Ascending aorta (tissue), 2 donors: Measurements from ENCODE around the gene BTD. TPM values are rescaled to one million over a fixed set of nuclear protein-coding genes. Genes with fewer than 3 reads are reported as not detected.

Experiments used
- DNase-seq, 2 donors: peaks; one replicate each; pipeline ENCODE4 v3.0.0-alpha.2; 2019; ENCODE audit warnings: low spot score in 2 of 2
- H3K27ac ChIP-seq, 2 donors: fragments of 200-600 bp; sonication (generic); one replicate each; pipeline ENCODE4 v1.5.1; 2016 to 2017; ENCODE audit warnings: mild to moderate bottlenecking in 1 of 2
- H3K27me3 ChIP-seq: fragments of 200-600 bp; sonication (generic); one replicate; pipeline ENCODE4 v1.5.1; 2017
- H3K36me3 ChIP-seq, 2 donors: fragments of 200-600 bp; sonication (generic); one replicate each; pipeline ENCODE4 v1.5.1; 2016
- H3K4me1 ChIP-seq, 2 donors: fragments of 200-600 bp; sonication (generic); one replicate each; pipeline ENCODE4 v1.5.1; 2016 to 2017; ENCODE audit warnings: mild to moderate bottlenecking in 1 of 2
- H3K4me3 ChIP-seq, 2 donors: fragments of 200-600 bp; sonication (generic); one replicate each; pipeline ENCODE4 v1.5.1; 2016 to 2017; ENCODE audit warnings: mild to moderate bottlenecking in 1 of 2
- H3K9me3 ChIP-seq, 2 donors: fragments of 200-600 bp; sonication (generic); one replicate each; pipeline ENCODE4 v1.5.1; 2016
- CTCF ChIP-seq, 3 experiments: fragments of 200-600 bp in 2 of 3; fragments of 450-650 bp in 1 of 3; sonication (generic) in 2 of 3; IDR thresholded peaks; one replicate each; pipeline ENCODE4 v1.5.1; 2016 to 2019; ENCODE audit warnings: antibody characterized with exemption in 3 of 3, mild to moderate bottlenecking in 1 of 3, moderate library complexity in 1 of 3
- intact Hi-C: fragments of 100-400 bp; cut with DNase I; formaldehyde crosslinking; loops from one replicate; pipeline ENCODE4 v1.15.1; 2023
- total RNA-seq: library from RNA; depleted of rRNA; stranded (reverse); fragments of >200 nt; gene quantifications from one replicate; pipeline ENCODE4 v1.1.0, GENCODE V29; 2016

BTD gene
- total RNA-seq, 1 donor from 2014 or later: 11.8 TPM

- Histone ChIP-seq H3K27ac (peak overlapping the region in 1 of 2 donors; percentile 10), H3K27me3 (no peaks in the 10 kb centered on the region), H3K36me3 (no peaks in the 10 kb centered on the region), H3K4me1 (peaks cover 14 to 25% of the 10 kb centered on the region in 2 donors), H3K4me3 (peak overlapping the region; percentile 47 to 59), H3K9me3 (no peaks in the 10 kb centered on the region)
- TF ChIP-seq CTCF (IDR thresholded peaks at IDR 0.05): no peak
- no peak for DNase-seq
- intact Hi-C loops: loop anchor here (2.0 to 5.0 kb wide), 2 partner anchors 182 to 617 kb away; no protein-coding TSS in a partner anchor
Observed at GRCh38 chr3:15630646-15631350, 29.3 kb downstream of the BTD start.

- no peak overlapping the region for H3K27ac ChIP-seq
- H3K36me3 ChIP-seq: no peaks in the 10 kb centered on the region
- DNase-seq: no peak
- H3K27me3 ChIP-seq: no peaks in the 10 kb centered on the region
- H3K9me3 ChIP-seq: no peaks in the 10 kb centered on the region
- H3K4me1 ChIP-seq: peaks cover 14 to 26% of the 10 kb centered on the region in 2 donors
- intact Hi-C loops: loop anchor here (2.0 to 5.0 kb wide), 2 partner anchors 181 to 616 kb away; no protein-coding TSS in a partner anchor
- no peak overlapping the region for H3K4me3 ChIP-seq
- no peak for TF ChIP-seq CTCF (IDR thresholded peaks at IDR 0.05)
Observed at GRCh38 chr3:15631426-15632211, 30.1 kb downstream of the BTD start.

- Histone ChIP-seq H3K9me3 (no peaks in the 10 kb centered on the region), H3K27me3 (no peaks in the 10 kb centered on the region), H3K36me3 (no peaks in the 10 kb centered on the region), H3K27ac (no peak overlapping the region), H3K4me1 (peaks cover 14 to 26% of the 10 kb centered on the region in 2 donors), H3K4me3 (no peak overlapping the region)
- intact Hi-C loops: loop anchor here (5.0 kb wide), 1 partner anchor 615 kb away; no protein-coding TSS in a partner anchor
- TF ChIP-seq CTCF (IDR thresholded peaks at IDR 0.05): no peak
- DNase-seq: no peak
Observed at GRCh38 chr3:15632212-15632580, 30.7 kb downstream of the BTD start.

GRCh38 chr3:15633159-15633558 lies 31.6 kb downstream of the BTD start:
- Histone ChIP-seq H3K36me3 (no peaks in the 10 kb centered on the region), H3K4me1 (peaks cover 14 to 26% of the 10 kb centered on the region in 2 donors), H3K27ac (no peak overlapping the region), H3K9me3 (no peaks in the 10 kb centered on the region), H3K27me3 (no peaks in the 10 kb centered on the region), H3K4me3 (no peak overlapping the region)
- intact Hi-C loops: loop anchor here (5.0 kb wide), 1 partner anchor 614 kb away; no protein-coding TSS in a partner anchor
- TF ChIP-seq CTCF (IDR thresholded peaks at IDR 0.05): no peak
- DNase-seq: no peak

GRCh38 chr3:15633766-15634598 lies 32.4 kb downstream of the BTD start:
- Histone ChIP-seq H3K27ac (peak overlapping the region; percentile 41 to 61), H3K9me3 (no peaks in the 10 kb centered on the region), H3K27me3 (no peaks in the 10 kb centered on the region), H3K4me1 (peaks cover 14 to 26% of the 10 kb centered on the region in 2 donors), H3K4me3 (no peak overlapping the region), H3K36me3 (no peaks in the 10 kb centered on the region)
- intact Hi-C loops: loop anchor here (5.0 kb wide), 1 partner anchor 613 kb away; no protein-coding TSS in a partner anchor
- DNase-seq: no peak
- TF ChIP-seq CTCF (IDR thresholded peaks at IDR 0.05): no peak
